DOHH2 (cell line): Measurements from ENCODE around the gene CDO1.

Source experiments
- EZH2phosphoT487 ChIP-seq: fragments of 200-600 bp; sonication (generic); IDR thresholded peaks from 2 replicates; pipeline ENCODE4 v1.6.1; 2017; ENCODE audit warnings: borderline replicate concordance, mild to moderate bottlenecking, antibody characterized with exemption, low read length, moderate library complexity, mixed read lengths
- TF ChIP-seq, protein P1 (sequence below): fragments of 200-600 bp; sonication (generic); IDR thresholded peaks from one replicate; pipeline ENCODE4 v1.5.1; 2014; ENCODE audit warnings: antibody characterized with exemption, mild to moderate bottlenecking, low read depth, low read length; ENCODE audit not compliant: poor library complexity, severe bottlenecking

DNA sequence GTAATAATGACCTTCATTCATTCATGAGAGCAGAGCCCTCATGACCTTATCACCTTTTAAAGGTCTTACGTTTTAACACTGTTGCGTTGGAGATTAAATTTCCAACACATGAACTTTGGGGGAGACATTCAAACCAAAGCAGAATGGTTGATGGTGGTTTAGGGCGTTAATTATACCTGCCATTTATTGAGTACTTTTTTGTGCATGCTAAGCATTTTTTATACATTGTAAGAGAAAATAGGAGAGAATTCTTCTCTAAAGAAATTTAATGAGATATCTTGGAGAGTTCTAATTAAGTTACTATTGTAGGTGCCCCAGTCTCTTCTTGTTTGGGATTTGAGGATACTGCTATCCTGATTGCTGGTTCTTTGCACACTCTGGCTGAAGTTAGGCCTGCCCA lies 37.7 kb upstream of the CDO1 start:
- TF ChIP-seq, protein P1, sequence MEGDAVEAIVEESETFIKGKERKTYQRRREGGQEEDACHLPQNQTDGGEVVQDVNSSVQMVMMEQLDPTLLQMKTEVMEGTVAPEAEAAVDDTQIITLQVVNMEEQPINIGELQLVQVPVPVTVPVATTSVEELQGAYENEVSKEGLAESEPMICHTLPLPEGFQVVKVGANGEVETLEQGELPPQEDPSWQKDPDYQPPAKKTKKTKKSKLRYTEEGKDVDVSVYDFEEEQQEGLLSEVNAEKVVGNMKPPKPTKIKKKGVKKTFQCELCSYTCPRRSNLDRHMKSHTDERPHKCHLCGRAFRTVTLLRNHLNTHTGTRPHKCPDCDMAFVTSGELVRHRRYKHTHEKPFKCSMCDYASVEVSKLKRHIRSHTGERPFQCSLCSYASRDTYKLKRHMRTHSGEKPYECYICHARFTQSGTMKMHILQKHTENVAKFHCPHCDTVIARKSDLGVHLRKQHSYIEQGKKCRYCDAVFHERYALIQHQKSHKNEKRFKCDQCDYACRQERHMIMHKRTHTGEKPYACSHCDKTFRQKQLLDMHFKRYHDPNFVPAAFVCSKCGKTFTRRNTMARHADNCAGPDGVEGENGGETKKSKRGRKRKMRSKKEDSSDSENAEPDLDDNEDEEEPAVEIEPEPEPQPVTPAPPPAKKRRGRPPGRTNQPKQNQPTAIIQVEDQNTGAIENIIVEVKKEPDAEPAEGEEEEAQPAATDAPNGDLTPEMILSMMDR: no peak
- TF ChIP-seq EZH2phosphoT487: no peak
